Neural progenitor cell (in vitro differentiated cells): ENCODE measurements around the gene RNF7.

Source experiments
- CTCF ChIP-seq: fragments of 200-600 bp; sonication (generic); IDR thresholded peaks from 2 replicates; pipeline ENCODE4 v1.5.1; 2017; ENCODE audit warnings: antibody characterized with exemption, mild to moderate bottlenecking
- EZH2phosphoT487 ChIP-seq: fragments of 200-600 bp; sonication (generic); IDR thresholded peaks from 2 replicates; pipeline ENCODE4 v1.6.1; 2017; ENCODE audit warnings: antibody characterized with exemption

DNA sequence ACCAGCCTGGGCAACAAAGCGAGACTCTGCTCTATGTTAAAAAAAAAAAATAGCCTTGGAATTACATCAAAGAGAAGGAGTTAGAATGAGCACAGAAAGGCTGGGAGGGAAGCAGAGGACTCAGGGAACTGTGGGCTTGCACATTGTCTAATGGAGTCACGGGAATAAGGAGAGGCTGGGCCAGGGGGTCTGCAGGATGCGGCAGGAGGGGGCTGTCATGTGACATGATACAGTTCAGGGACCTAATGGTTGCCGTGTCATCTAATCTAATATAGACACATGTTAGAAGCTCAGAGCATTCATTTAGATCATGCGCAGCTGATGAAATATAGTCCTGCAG lies 57.6 kb downstream of the RNF7 start:
- TF ChIP-seq EZH2phosphoT487 (no peak), CTCF (no peak)
